Lung (tissue), 12 donors: ENCODE measurements around the gene CYP26A1. TPM values are rescaled to one million over a fixed set of nuclear protein-coding genes. Genes with fewer than 3 reads are reported as not detected.

Experiments used
- ATAC-seq: fragments of 200-7000 bp; cut with Tn5 transposase; one replicate; pipeline ENCODE4 v1.9.1; 2020; ENCODE audit warnings: moderate number of reproducible peaks; ENCODE audit not compliant: insufficient read depth, low FRiP score
- DNase-seq, 3 donors: peaks; one replicate each; pipeline ENCODE4 v3.0.0-alpha.2; 2013 to 2017
- H3K27ac ChIP-seq, 2 donors: one replicate each; pipeline ENCODE4 v1.5.1; 2013; ENCODE audit warnings: mild to moderate bottlenecking in 2 of 2, moderate library complexity in 2 of 2, control low read depth in 1 of 2, inconsistent platforms in 1 of 2, low read depth in 1 of 2, low read length in 1 of 2
- H3K27me3 ChIP-seq, 3 donors: one replicate each; pipeline ENCODE4 v1.5.1; 2013; ENCODE audit warnings: low read length in 2 of 3; ENCODE audit not compliant: control insufficient read depth in 3 of 3, insufficient read depth in 3 of 3
- H3K36me3 ChIP-seq, 4 donors: one replicate each; pipeline ENCODE4 v1.5.1; 2013; ENCODE audit warnings: low read length in 4 of 4, mild to moderate bottlenecking in 1 of 4, moderate library complexity in 1 of 4; ENCODE audit not compliant: control insufficient read depth in 4 of 4, insufficient read depth in 4 of 4
- H3K4me1 ChIP-seq, 5 donors: one replicate each; pipeline ENCODE4 v1.5.1; 2013; ENCODE audit warnings: low read length in 5 of 5, mild to moderate bottlenecking in 2 of 5, moderate library complexity in 1 of 5; ENCODE audit not compliant: control insufficient read depth in 5 of 5, insufficient read depth in 5 of 5
- H3K4me3 ChIP-seq: one replicate; pipeline ENCODE4 v1.5.1; 2013; ENCODE audit warnings: mild to moderate bottlenecking, control low read depth, moderate library complexity
- H3K9ac ChIP-seq, 2 donors: one replicate each; pipeline ENCODE4 v1.5.1; 2013; ENCODE audit warnings: low read length in 2 of 2, control low read depth in 1 of 2; ENCODE audit not compliant: insufficient read depth in 1 of 2
- H3K9me3 ChIP-seq, 4 donors: one replicate each; pipeline ENCODE4 v1.5.1; 2013; ENCODE audit warnings: low read length in 3 of 4, mild to moderate bottlenecking in 1 of 4, moderate library complexity in 1 of 4; ENCODE audit not compliant: control insufficient read depth in 4 of 4, insufficient read depth in 3 of 4
- WGBS, 2 donors: extraction: QIAGEN DNeasy Blood & Tissue Kit; methylation state at CpG; one replicate each; pipeline ENCODE4 v1.1.7; 2013; 5-methylcytosine and 5-hydroxymethylcytosine counted together
- polyA plus RNA-seq, 2 donors: library from polyadenylated mRNA; stranded (reverse); fragments of 200-250 nt; gene quantifications; one replicate each; pipeline ENCODE4 v1.2.1, GENCODE V29; 2013
- total RNA-seq, 2 donors: library from RNA; depleted of rRNA in 1 of 2; stranded (reverse); fragments of >200 nt in 1 of 2; gene quantifications; one replicate each; pipeline ENCODE4 v1.2.1, GENCODE V29; 2014 to 2021
- TF ChIP-seq, protein P1 (sequence below): IDR thresholded peaks from 2 replicates; pipeline ENCODE4 v1.5.1; 2012; ENCODE audit warnings: mild to moderate bottlenecking; ENCODE audit errors: control extremely low read depth, extremely low read depth
- donor health status: control.
- donor health status: control.
- donor health status: Bipolar disorder and iron deficiency.
- donor health status: healthy.
- donor health status: DM: yes; HTN: yes; CAD: no.

CYP26A1 gene
- total and polyA plus RNA-seq, 4 donors: 0.02 to 0.08 TPM; not detected in 2

GRCh38 chr10:93079663-93080349, 6.1 kb downstream of the CYP26A1 start:
- ATAC-seq (peak; percentile 10), DNase-seq (no peak)
- Histone ChIP-seq H3K36me3 (no peaks in the 10 kb centered on the region), H3K4me3 (no peak overlapping the region), H3K9me3 (peaks cover 0 to 4% (median 0%) of the 10 kb centered on the region in 4 donors), H3K9ac (no peak overlapping the region), H3K27ac (no peak overlapping the region), H3K27me3 (peaks cover 0 to 35% (median 15%) of the 10 kb centered on the region in 3 donors), H3K4me1 (peaks cover 0 to 16% (median 0%) of the 10 kb centered on the region in 5 donors)
- TF ChIP-seq, protein P1, sequence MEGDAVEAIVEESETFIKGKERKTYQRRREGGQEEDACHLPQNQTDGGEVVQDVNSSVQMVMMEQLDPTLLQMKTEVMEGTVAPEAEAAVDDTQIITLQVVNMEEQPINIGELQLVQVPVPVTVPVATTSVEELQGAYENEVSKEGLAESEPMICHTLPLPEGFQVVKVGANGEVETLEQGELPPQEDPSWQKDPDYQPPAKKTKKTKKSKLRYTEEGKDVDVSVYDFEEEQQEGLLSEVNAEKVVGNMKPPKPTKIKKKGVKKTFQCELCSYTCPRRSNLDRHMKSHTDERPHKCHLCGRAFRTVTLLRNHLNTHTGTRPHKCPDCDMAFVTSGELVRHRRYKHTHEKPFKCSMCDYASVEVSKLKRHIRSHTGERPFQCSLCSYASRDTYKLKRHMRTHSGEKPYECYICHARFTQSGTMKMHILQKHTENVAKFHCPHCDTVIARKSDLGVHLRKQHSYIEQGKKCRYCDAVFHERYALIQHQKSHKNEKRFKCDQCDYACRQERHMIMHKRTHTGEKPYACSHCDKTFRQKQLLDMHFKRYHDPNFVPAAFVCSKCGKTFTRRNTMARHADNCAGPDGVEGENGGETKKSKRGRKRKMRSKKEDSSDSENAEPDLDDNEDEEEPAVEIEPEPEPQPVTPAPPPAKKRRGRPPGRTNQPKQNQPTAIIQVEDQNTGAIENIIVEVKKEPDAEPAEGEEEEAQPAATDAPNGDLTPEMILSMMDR: no peak
- 50 to 56% methylated on average over 9 of the region's 9 CpGs for WGBS, 2 donors

DNA sequence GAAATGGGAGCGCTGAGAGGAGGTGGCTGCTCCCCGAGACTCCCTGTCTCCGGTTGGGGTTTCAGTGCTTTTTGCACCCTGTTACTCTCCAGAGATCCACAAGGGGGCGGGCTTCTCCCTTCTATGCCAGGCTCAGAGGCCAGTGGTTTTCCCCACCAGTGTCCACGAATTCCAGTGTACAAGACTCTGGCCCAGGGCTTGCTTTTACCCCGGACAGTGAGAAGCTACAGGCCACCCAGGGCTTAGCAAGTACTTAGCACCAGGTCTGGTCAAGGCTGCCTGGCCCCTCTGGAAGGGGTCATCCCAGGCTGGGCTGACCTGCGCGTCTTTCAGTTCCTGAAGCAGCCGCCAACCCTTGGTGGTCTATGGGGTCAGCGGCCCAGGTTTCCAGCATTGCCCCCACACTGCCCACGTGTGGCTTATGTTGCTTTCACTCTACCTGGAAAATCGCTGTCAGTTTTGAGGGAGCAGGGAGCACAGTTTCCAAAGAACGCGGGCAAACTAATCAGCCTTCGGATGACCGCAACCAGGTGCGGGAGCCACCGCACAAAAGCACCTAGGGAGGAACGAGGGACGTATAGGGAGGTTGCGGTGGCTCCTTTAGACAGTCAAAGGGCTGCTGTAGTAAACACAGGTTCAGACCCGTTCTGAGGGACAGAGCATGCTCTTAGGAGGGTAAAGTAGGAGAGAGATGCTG, 6.8 kb downstream of the CYP26A1 start:
- no peaks in the 10 kb centered on the region for H3K9me3 ChIP-seq
- DNase-seq: peak in 2 of 3 donors; percentile 50 to 55
- peak; percentile 71 for ATAC-seq
- no peak overlapping the region for H3K4me3 ChIP-seq
- TF ChIP-seq, protein P1: peak; percentile 61
- H3K27ac ChIP-seq: no peak overlapping the region
- no peak overlapping the region for H3K9ac ChIP-seq
- no peaks in the 10 kb centered on the region for H3K36me3 ChIP-seq
- H3K27me3 ChIP-seq: peaks cover 0 to 28% (median 13%) of the 10 kb centered on the region in 3 donors
- WGBS, 2 donors: 59 to 60% methylated on average over 22 of the region's 22 CpGs
- peaks cover 0 to 12% (median 0%) of the 10 kb centered on the region in 5 donors for H3K4me1 ChIP-seq

GRCh38 chr10:93081318-93081717, 7.6 kb downstream of the CYP26A1 start:
- ATAC-seq (no peak), DNase-seq (no peak)
- peaks cover 0 to 19% (median 6%) of the 10 kb centered on the region in 3 donors for H3K27me3 ChIP-seq
- H3K4me3 ChIP-seq: no peak overlapping the region
- H3K4me1 ChIP-seq: peaks cover 0 to 12% (median 0%) of the 10 kb centered on the region in 5 donors
- TF ChIP-seq, protein P1: no peak
- 58 to 69% methylated on average over 3 of the region's 3 CpGs for WGBS, 2 donors
- no peak overlapping the region for H3K27ac ChIP-seq
- H3K9ac ChIP-seq: no peak overlapping the region
- H3K9me3 ChIP-seq: no peaks in the 10 kb centered on the region
- no peaks in the 10 kb centered on the region for H3K36me3 ChIP-seq
